K562 (cell line): ENCODE data around the gene SNX30. TPM values are rescaled to one million over a fixed set of nuclear protein-coding genes. Genes with fewer than 3 reads are reported as not detected.
A peak's percentile ranks its signal among the peaks of the same experiment; 100 is the strongest.

Experiments
- ARID1B ChIP-seq: fragments of 450-650 bp; IDR thresholded peaks from 2 replicates; pipeline ENCODE4 v1.6.1; 2016; ENCODE audit warnings: antibody characterized with exemption, mild to moderate bottlenecking, inconsistent platforms
- CREBBP ChIP-seq: IDR thresholded peaks from one replicate; pipeline ENCODE4 v1.6.1; 2012; ENCODE audit warnings: low read depth, mild to moderate bottlenecking, control low read depth, inconsistent platforms, low read length
- ETV5 ChIP-seq: sonication (generic); formaldehyde crosslinking; IDR thresholded peaks from 2 replicates; pipeline ENCODE4 v1.4.0; 2020; ENCODE audit warnings: low read depth, mild to moderate bottlenecking, missing genetic modification reagents
- GATA2 ChIP-seq: sonication (generic); formaldehyde crosslinking; IDR thresholded peaks from 2 replicates; pipeline ENCODE4 v1.4.0; 2020; ENCODE audit warnings: mild to moderate bottlenecking, missing genetic modification reagents
- GATAD2A ChIP-seq: fragments of 450-650 bp; IDR thresholded peaks from 2 replicates; pipeline ENCODE4 v1.6.1; 2017
- HNRNPLL ChIP-seq: fragments of 200-400 bp; formaldehyde crosslinking; IDR thresholded peaks from 2 replicates; pipeline ENCODE4 v1.6.1; 2017; ENCODE audit warnings: low read length, low read depth, mild to moderate bottlenecking; ENCODE audit not compliant: poor library complexity, severe bottlenecking
- NRF1 ChIP-seq, 2 experiments: fragments of 450-650 bp; IDR thresholded peaks in 1 of 2; conservative IDR thresholded peaks in 1 of 2; 2 replicates each; pipeline ENCODE4 v1.6.1; 2014; ENCODE audit warnings: mild to moderate bottlenecking in 2 of 2
- PHF21A ChIP-seq: fragments of 450-650 bp; IDR thresholded peaks from 2 replicates; pipeline ENCODE4 v1.6.1; 2017; ENCODE audit warnings: low read depth, borderline replicate concordance
- RBM22 ChIP-seq: fragments of 200-400 bp; formaldehyde crosslinking; IDR thresholded peaks from 2 replicates; pipeline ENCODE4 v1.6.1; 2018; ENCODE audit warnings: low read length, low read depth; ENCODE audit not compliant: poor library complexity, severe bottlenecking
- RFX5 ChIP-seq: IDR thresholded peaks from 2 replicates; pipeline ENCODE4 v1.6.1; 2011; ENCODE audit warnings: low read depth, mild to moderate bottlenecking, improper control_type of control experiment, low read length
- SIRT6 ChIP-seq: IDR thresholded peaks from one replicate; pipeline ENCODE4 v1.6.1; 2012; ENCODE audit warnings: low read depth, mild to moderate bottlenecking, control low read depth, inconsistent platforms, low read length, moderate library complexity
- polyA plus RNA-seq, 8 experiments: library from polyadenylated mRNA; depleted of rRNA in 4 of 8; stranded (reverse) in 5 of 8; unstranded in 3 of 8; fragments of >200 nt; fragmentation: Nextera tagmentation in 2 of 8; fragmentation: Illumina TruSeq in 1 of 8; extraction: Ambion mirVana in 2 of 8; extraction: Trizol in 1 of 8; gene quantifications; 2 replicates each; pipeline versions ENCODE4 v1.2.1 to v1.2.3, GENCODE V29; 2011 to 2014; ENCODE audit warnings: inconsistent platforms in 1 of 8, missing spikeins in 1 of 8
- total RNA-seq, 7 experiments: library from RNA; depleted of rRNA in 6 of 7; stranded (reverse); fragments of >200 nt in 6 of 7; fragmentation: Illumina TruSeq in 2 of 7; extraction: Trizol in 2 of 7; gene quantifications; 2 replicates each; pipeline versions ENCODE4 v1.2.1 to v1.2.3, GENCODE V29; 2011 to 2021; ENCODE audit warnings: low replicate concordance in 1 of 7
- TF ChIP-seq, protein P1 (sequence below), 3 experiments: IDR thresholded peaks in 2 of 3; conservative IDR thresholded peaks in 1 of 3; 2 replicates each; pipeline ENCODE4 v1.5.1; 2011 to 2012; ENCODE audit warnings: low read length in 3 of 3, mild to moderate bottlenecking in 3 of 3, control low read depth in 2 of 3, improper control_type of control experiment in 1 of 3, inconsistent platforms in 1 of 3, low read depth in 1 of 3, mixed read lengths in 1 of 3, moderate library complexity in 1 of 3; ENCODE audit not compliant: insufficient read depth in 2 of 3
- TF ChIP-seq, protein P2 (sequence below): fragments of 250-450 bp; sonication (Bioruptor Pico); IDR thresholded peaks from 2 replicates; pipeline ENCODE4 v1.4.0; 2020
- TF ChIP-seq, protein P3 (sequence below): fragments of 250-450 bp; sonication (Bioruptor Pico); IDR thresholded peaks from 2 replicates; pipeline ENCODE4 v1.9.0; 2021; ENCODE audit warnings: mild to moderate bottlenecking, inconsistent platforms
- TF ChIP-seq, protein P4 (sequence below): fragments of 250-450 bp; sonication (Bioruptor Pico); IDR thresholded peaks from 2 replicates; pipeline ENCODE4 v1.5.1; 2021; ENCODE audit warnings: mild to moderate bottlenecking

SNX30 gene
- total and polyA plus RNA-seq, 9 of the 15 experiments (the other 6 are each of a cell fraction or from before 2014, with no cell fraction given): 0.76 to 5.9 (median 3.3) TPM

DNA sequence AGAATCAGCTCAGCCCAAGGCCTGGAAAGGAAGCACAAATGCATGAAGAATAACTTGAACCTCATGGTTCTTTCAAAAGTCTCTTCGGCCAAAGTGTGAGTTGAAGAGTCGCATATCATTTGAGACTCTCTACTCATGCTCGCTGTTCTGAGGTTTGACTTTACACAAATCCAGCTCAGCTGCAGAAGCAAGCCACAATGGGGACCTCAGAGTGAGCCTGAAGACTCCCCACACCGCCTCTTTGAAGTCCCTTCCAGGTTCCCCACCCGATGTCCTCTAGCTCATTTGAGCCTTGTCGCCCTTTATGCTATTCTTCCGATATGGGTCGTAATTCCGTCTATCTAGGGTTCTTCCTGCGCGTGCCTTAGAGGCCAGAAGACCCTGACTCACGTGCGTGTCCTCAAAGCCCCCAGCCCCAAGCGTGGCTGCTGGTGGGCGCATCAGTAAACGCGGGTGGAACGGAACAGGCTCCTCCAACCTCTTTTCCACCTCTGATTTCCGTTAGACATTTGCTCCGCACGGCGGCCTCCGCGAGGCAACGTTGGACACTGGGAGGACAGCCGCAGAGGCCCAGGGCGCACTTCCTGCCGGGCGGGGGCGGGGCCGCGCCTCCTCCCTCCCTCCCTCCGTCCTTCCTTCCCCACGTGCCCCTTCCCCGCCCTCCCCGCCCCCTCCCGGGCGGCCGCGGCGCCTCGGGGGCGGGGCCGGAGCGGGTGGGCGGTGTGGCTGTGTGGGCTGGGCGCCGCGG, at the start of gene SNX30 (continued):
- TF ChIP-seq, protein P1, sequence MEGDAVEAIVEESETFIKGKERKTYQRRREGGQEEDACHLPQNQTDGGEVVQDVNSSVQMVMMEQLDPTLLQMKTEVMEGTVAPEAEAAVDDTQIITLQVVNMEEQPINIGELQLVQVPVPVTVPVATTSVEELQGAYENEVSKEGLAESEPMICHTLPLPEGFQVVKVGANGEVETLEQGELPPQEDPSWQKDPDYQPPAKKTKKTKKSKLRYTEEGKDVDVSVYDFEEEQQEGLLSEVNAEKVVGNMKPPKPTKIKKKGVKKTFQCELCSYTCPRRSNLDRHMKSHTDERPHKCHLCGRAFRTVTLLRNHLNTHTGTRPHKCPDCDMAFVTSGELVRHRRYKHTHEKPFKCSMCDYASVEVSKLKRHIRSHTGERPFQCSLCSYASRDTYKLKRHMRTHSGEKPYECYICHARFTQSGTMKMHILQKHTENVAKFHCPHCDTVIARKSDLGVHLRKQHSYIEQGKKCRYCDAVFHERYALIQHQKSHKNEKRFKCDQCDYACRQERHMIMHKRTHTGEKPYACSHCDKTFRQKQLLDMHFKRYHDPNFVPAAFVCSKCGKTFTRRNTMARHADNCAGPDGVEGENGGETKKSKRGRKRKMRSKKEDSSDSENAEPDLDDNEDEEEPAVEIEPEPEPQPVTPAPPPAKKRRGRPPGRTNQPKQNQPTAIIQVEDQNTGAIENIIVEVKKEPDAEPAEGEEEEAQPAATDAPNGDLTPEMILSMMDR (IDR thresholded peaks at IDR 0.05 in 2 of 3, conservative IDR thresholded peaks at IDR 0.05 in 1 of 3; ENCODE audit: insufficient read depth in 2 of 3, low read depth in 1 of 3, low read length in 3 of 3): peak; percentile 21 to 39 (median 23); a peak in 3 of 6 replicates
- TF ChIP-seq HNRNPLL: no peak
- peak; percentile 66 to 75 for TF ChIP-seq NRF1 (conservative IDR thresholded peaks at IDR 0.05 in 1 of 2, IDR thresholded peaks at IDR 0.05 in 1 of 2)
- no peak for TF ChIP-seq RFX5
- peak; percentile 30; the same call in 1 of the 2 replicates for TF ChIP-seq GATA2 (CRISPR knock-in tag)
- no peak for TF ChIP-seq SIRT6
- TF ChIP-seq RBM22: no peak
- TF ChIP-seq, protein P2, sequence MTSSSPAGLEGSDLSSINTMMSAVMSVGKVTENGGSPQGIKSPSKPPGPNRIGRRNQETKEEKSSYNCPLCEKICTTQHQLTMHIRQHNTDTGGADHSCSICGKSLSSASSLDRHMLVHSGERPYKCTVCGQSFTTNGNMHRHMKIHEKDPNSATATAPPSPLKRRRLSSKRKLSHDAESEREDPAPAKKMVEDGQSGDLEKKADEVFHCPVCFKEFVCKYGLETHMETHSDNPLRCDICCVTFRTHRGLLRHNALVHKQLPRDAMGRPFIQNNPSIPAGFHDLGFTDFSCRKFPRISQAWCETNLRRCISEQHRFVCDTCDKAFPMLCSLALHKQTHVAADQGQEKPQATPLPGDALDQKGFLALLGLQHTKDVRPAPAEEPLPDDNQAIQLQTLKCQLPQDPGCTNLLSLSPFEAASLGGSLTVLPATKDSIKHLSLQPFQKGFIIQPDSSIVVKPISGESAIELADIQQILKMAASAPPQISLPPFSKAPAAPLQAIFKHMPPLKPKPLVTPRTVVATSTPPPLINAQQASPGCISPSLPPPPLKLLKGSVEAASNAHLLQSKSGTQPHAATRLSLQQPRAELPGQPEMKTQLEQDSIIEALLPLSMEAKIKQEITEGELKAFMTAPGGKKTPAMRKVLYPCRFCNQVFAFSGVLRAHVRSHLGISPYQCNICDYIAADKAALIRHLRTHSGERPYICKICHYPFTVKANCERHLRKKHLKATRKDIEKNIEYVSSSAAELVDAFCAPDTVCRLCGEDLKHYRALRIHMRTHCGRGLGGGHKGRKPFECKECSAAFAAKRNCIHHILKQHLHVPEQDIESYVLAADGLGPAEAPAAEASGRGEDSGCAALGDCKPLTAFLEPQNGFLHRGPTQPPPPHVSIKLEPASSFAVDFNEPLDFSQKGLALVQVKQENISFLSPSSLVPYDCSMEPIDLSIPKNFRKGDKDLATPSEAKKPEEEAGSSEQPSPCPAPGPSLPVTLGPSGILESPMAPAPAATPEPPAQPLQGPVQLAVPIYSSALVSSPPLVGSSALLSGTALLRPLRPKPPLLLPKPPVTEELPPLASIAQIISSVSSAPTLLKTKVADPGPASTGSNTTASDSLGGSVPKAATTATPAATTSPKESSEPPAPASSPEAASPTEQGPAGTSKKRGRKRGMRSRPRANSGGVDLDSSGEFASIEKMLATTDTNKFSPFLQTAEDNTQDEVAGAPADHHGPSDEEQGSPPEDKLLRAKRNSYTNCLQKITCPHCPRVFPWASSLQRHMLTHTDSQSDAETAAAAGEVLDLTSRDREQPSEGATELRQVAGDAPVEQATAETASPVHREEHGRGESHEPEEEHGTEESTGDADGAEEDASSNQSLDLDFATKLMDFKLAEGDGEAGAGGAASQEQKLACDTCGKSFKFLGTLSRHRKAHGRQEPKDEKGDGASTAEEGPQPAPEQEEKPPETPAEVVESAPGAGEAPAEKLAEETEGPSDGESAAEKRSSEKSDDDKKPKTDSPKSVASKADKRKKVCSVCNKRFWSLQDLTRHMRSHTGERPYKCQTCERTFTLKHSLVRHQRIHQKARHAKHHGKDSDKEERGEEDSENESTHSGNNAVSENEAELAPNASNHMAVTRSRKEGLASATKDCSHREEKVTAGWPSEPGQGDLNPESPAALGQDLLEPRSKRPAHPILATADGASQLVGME (CRISPR knock-in tag): no peak
- TF ChIP-seq, protein P3, sequence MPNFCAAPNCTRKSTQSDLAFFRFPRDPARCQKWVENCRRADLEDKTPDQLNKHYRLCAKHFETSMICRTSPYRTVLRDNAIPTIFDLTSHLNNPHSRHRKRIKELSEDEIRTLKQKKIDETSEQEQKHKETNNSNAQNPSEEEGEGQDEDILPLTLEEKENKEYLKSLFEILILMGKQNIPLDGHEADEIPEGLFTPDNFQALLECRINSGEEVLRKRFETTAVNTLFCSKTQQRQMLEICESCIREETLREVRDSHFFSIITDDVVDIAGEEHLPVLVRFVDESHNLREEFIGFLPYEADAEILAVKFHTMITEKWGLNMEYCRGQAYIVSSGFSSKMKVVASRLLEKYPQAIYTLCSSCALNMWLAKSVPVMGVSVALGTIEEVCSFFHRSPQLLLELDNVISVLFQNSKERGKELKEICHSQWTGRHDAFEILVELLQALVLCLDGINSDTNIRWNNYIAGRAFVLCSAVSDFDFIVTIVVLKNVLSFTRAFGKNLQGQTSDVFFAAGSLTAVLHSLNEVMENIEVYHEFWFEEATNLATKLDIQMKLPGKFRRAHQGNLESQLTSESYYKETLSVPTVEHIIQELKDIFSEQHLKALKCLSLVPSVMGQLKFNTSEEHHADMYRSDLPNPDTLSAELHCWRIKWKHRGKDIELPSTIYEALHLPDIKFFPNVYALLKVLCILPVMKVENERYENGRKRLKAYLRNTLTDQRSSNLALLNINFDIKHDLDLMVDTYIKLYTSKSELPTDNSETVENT (CRISPR knock-in tag): peak; percentile 78; the same call in 1 of the 2 replicates
- TF ChIP-seq ARID1B: no peak; the same call in 1 of the 2 replicates
- TF ChIP-seq, protein P4, sequence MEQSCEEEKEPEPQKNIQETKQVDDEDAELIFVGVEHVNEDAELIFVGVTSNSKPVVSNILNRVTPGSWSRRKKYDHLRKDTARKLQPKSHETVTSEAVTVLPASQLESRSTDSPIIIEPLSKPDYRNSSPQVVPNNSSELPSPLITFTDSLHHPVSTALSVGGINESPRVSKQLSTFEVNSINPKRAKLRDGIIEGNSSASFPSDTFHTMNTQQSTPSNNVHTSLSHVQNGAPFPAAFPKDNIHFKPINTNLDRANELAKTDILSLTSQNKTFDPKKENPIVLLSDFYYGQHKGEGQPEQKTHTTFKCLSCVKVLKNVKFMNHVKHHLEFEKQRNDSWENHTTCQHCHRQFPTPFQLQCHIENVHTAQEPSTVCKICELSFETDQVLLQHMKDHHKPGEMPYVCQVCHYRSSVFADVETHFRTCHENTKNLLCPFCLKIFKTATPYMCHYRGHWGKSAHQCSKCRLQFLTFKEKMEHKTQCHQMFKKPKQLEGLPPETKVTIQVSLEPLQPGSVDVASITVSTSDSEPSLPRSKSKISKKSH (CRISPR knock-in tag): no peak
- TF ChIP-seq ETV5: peak; percentile 69; the same call in 1 of the 2 replicates
- 0 out of 2 replicates have a peak, but pooled peaks have one; percentile 45 for TF ChIP-seq GATAD2A
- no peak for TF ChIP-seq CREBBP
- TF ChIP-seq PHF21A: no peak
